ENCODE measurements around the gene FANK1. TPM values are rescaled to one million over a fixed set of nuclear protein-coding genes. Genes with fewer than 3 reads are reported as not detected.

Gene FANK1
- total RNA-seq, 1 donor from 2014 or later, result not detected

DNA sequence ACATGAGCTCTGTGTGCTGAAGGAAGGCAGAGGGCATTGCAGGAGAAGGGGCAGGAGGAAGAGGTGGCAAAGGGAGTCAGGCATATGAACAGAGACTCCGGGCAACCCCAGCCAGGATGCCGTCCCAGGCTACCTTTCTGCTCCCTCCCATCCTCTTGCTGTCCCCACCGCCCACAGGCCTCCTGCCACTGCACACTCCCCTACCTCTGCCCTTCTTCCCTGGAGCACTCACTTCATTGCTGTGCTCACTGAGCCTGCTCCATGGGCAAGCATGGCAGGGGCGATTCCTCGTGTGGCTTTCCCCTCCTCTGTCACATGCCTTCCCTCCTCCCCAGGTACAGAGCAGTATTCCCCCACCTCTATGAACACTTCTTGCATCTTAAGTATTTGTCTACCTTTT, 93.4 kb downstream of the FANK1 start:
- H3K9me3 Mint-ChIP-seq, result no peaks in the 10 kb centered on the region
- no peak for DNase-seq (ENCODE audit: low spot score)
- no peaks in the 10 kb centered on the region for H3K27me3 Mint-ChIP-seq (ENCODE audit: insufficient read depth)
- H3K27ac Mint-ChIP-seq, result no peak overlapping the region
- H3K4me3 Mint-ChIP-seq, result no peak overlapping the region
- no peaks in the 10 kb centered on the region for H3K4me1 Mint-ChIP-seq (ENCODE audit: low read depth)
- H3K36me3 Mint-ChIP-seq (ENCODE audit: low read depth), result no peaks in the 10 kb centered on the region
- intact Hi-C loops (cut with micrococcal nuclease), result loop anchor here (10.0 kb wide), 1 partner anchor 395 kb away; the partner anchor contains the start of gene ADAM12

DNA sequence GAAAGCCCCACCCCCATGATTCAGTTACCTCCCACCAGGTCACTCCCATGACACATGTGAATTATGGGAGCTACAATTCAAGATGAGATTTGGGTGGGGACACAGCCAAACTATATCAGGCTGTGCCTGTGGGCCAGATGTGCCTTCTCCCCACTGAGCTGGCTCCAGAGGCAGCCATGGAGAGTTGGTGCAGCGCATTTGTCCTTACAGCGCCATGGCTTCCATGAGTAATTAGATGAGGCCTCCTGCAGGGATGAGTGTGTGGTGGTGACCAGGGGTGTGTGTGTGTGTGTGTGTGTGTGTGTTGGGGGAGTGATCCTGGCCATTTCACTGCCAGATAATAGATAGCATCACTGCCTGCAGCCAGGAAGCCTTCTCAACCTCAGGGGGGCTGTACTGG, 94.6 kb downstream of the FANK1 start:
- Mint-ChIP-seq H3K9me3 (no peaks in the 10 kb centered on the region), H3K36me3 (ENCODE audit: low read depth) (no peaks in the 10 kb centered on the region), H3K4me1 (ENCODE audit: low read depth) (no peaks in the 10 kb centered on the region), H3K4me3 (no peak overlapping the region), H3K27ac (no peak overlapping the region), H3K27me3 (ENCODE audit: insufficient read depth) (no peaks in the 10 kb centered on the region)
- intact Hi-C loops (cut with micrococcal nuclease), result no loop called here
- no peak for DNase-seq (ENCODE audit: low spot score)

DNA sequence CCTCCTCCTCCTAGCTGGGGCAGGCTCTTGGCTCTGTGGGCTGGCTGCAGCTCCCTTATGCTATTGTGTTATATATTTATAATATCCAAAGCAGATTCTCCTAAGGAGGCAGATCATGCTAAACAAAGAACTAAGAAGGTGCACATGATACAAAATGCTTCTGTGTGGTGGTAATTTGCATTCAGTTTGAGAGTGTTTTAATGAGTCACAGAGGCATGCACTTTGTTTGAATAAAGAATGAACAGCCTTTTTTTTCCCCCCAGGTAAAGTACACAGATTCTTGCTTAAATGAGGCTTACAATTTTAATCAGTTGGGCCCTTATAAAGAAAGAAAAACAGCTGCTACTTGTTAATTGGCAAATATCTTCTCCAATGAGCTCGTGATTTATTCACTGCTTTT, 95.0 kb downstream of the FANK1 start:
- H3K4me1 Mint-ChIP-seq (ENCODE audit: low read depth), result no peaks in the 10 kb centered on the region
- H3K27me3 Mint-ChIP-seq (ENCODE audit: insufficient read depth), result no peaks in the 10 kb centered on the region
- intact Hi-C loops (cut with micrococcal nuclease), result no loop called here
- H3K27ac Mint-ChIP-seq, result no peak overlapping the region
- no peaks in the 10 kb centered on the region for H3K36me3 Mint-ChIP-seq (ENCODE audit: low read depth)
- no peaks in the 10 kb centered on the region for H3K9me3 Mint-ChIP-seq
- no peak for DNase-seq (ENCODE audit: low spot score)
- H3K4me3 Mint-ChIP-seq, result no peak overlapping the region

DNA sequence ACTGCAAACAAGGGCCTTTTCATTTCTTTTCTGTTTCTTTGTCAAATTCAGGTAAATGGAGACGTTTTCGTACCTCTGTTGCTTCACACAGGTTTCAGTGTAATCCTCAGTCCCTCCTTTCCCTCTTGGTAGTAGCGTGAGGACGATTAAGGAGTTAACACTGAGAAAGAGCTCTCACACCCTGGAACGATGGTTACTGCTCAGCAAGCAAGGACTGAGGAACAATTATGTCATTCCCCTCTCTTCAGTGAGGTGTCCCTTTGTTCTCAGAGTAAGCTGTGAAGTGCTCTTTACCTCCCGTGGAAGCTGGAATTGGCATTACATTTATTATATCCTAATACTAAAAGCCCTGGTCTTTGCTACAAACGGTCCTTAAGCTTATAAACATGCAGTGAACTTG, 95.9 kb downstream of the FANK1 start:
- no peaks in the 10 kb centered on the region for H3K4me1 Mint-ChIP-seq (ENCODE audit: low read depth)
- DNase-seq (ENCODE audit: low spot score), result no peak
- intact Hi-C loops (cut with micrococcal nuclease), result no loop called here

DNA sequence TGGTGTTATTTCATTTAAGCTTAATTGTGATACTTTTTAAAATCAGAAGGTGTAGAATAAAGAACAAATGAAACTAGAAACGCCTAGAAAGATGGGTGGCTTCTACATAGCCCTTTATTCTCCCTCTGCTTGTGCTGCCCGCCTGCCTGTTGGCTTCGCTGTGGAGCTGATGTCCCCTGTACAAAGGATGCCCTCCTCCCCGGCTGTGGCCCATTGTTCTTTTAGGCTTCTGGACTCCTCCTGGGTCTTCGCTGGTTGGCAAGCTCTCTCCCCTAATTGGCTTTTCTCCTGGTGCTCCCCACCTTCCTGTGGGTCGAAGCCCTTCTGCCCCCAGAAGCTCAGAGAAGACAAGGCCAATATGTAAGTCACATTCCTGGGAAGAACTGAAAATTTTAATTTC, 98.2 kb downstream of the FANK1 start:
- DNase-seq (ENCODE audit: low spot score), result no peak
- Mint-ChIP-seq H3K27ac (no peak overlapping the region), H3K4me3 (no peak overlapping the region), H3K9me3 (no peaks in the 10 kb centered on the region), H3K4me1 (ENCODE audit: low read depth) (no peaks in the 10 kb centered on the region), H3K27me3 (ENCODE audit: insufficient read depth) (no peaks in the 10 kb centered on the region), H3K36me3 (ENCODE audit: low read depth) (no peaks in the 10 kb centered on the region)
- intact Hi-C loops (cut with micrococcal nuclease), result no loop called here

More for the DNA sequence above, 95.9 kb downstream of the FANK1 start:
- H3K36me3 Mint-ChIP-seq (ENCODE audit: low read depth), result no peaks in the 10 kb centered on the region
- no peak overlapping the region for H3K4me3 Mint-ChIP-seq
- H3K27me3 Mint-ChIP-seq (ENCODE audit: insufficient read depth), result no peaks in the 10 kb centered on the region
- H3K27ac Mint-ChIP-seq, result no peak overlapping the region
- no peaks in the 10 kb centered on the region for H3K9me3 Mint-ChIP-seq

DNA sequence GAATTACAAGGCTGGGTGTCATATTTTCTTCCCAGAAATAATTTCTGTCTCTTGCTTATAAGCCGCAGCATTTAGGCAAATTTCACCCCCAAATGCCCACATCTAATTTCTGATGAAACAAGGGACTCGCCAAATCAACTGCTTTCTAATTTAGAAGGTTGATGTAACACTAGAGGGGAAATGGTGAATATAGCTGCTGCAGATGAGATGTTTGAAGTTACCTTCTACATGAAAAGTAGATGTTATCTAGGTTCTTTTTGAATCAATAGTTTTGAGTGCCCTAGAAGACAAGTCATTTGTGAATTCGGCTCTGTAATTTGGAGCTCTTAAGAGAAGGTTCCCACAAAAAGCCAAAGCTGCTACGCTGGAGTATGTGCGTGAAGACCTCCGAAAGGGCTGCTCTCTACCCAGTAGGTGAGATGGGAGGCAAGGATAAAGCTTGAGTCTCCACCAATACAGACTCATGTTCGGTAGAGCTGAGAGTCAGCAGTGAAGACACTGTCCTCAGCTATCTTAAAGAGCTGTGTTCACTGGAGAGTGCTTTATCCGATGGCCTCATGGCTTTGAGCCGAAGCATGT, 99.5 kb downstream of the FANK1 start:
- H3K4me3 Mint-ChIP-seq, result no peak overlapping the region
- intact Hi-C loops (cut with micrococcal nuclease), result no loop called here
- no peak overlapping the region for H3K27ac Mint-ChIP-seq
- no peaks in the 10 kb centered on the region for H3K9me3 Mint-ChIP-seq
- no peaks in the 10 kb centered on the region for H3K4me1 Mint-ChIP-seq (ENCODE audit: low read depth)
- DNase-seq (ENCODE audit: low spot score), result no peak
- no peaks in the 10 kb centered on the region for H3K36me3 Mint-ChIP-seq (ENCODE audit: low read depth)
- H3K27me3 Mint-ChIP-seq (ENCODE audit: insufficient read depth), result no peaks in the 10 kb centered on the region

DNA sequence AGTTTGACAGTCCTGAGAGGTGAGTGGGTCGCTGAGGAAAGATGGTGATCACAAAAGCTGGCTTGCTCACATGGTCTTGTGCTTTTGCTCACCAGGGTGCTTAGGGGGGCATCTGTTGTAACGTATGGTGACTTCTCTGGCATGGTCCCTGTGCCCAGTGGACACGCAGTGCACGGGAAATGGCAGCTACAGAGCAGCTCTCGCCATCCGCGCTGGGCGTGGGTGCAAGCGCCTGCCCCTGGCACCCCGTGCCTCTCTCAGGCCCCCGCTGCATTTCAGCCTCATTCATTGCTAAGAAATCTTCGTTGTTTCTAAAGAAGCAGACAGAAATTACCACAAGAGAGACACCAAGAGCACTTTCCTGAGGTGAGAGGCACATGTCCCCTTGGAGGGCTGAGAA, 101.2 kb downstream of the FANK1 start:
- Mint-ChIP-seq H3K4me1 (ENCODE audit: low read depth) (no peaks in the 10 kb centered on the region), H3K9me3 (no peaks in the 10 kb centered on the region), H3K4me3 (no peak overlapping the region), H3K27me3 (ENCODE audit: insufficient read depth) (no peaks in the 10 kb centered on the region), H3K36me3 (ENCODE audit: low read depth) (no peaks in the 10 kb centered on the region), H3K27ac (no peak overlapping the region)
- DNase-seq (ENCODE audit: low spot score), result no peak
- intact Hi-C loops (cut with micrococcal nuclease), result no loop called here

DNA sequence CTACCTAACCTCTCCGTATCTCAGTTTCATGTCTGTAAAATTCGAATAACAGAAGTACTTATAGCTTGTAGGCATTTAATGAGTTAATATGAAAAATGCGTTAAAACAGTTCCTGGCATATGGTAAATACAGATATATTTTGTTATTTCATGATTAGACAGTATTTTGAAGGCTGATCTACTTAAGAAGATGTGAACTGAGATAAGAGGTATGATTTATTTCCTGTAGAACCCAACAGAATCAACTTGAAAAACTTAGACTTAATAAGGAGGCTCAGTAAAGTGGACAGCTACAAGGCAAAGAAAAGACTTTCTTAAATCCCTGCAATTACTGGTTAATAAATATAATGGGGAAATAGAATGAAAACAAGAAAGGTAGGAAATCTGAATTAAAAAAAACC, 103.3 kb downstream of the FANK1 start:
- no peaks in the 10 kb centered on the region for H3K4me1 Mint-ChIP-seq (ENCODE audit: low read depth)
- H3K9me3 Mint-ChIP-seq, result no peaks in the 10 kb centered on the region
- H3K4me3 Mint-ChIP-seq, result no peak overlapping the region
- no peaks in the 10 kb centered on the region for H3K36me3 Mint-ChIP-seq (ENCODE audit: low read depth)
- DNase-seq (ENCODE audit: low spot score), result no peak
- peaks cover 5% of the 10 kb centered on the region for H3K27me3 Mint-ChIP-seq (ENCODE audit: insufficient read depth)
- intact Hi-C loops (cut with micrococcal nuclease), result no loop called here
- no peak overlapping the region for H3K27ac Mint-ChIP-seq

DNA sequence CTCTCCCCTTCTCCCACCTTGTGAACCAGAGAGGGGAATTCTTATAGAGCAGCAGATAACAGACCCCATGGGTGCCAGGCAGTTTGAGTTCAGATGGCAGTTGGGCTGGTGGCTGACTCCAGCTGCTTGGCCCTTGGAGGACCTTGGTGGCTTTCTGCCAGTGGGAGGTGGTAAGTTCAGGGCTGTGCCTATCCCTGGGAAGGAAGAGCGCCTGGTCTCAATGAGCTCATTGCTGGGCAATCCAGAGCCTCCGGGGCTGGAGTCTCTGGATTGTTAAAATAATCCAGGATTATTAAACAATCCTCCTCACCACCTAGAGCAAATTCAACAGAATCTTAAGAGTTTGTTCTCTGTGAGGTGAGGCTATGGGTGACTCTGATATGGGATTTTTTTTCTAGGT, 105.2 kb downstream of the FANK1 start:
- Mint-ChIP-seq H3K27ac (no peak overlapping the region), H3K4me1 (ENCODE audit: low read depth) (no peaks in the 10 kb centered on the region), H3K36me3 (ENCODE audit: low read depth) (no peaks in the 10 kb centered on the region), H3K27me3 (ENCODE audit: insufficient read depth) (peaks cover 5% of the 10 kb centered on the region), H3K4me3 (no peak overlapping the region), H3K9me3 (no peaks in the 10 kb centered on the region)
- intact Hi-C loops (cut with micrococcal nuclease), result no loop called here
- no peak for DNase-seq (ENCODE audit: low spot score)

DNA sequence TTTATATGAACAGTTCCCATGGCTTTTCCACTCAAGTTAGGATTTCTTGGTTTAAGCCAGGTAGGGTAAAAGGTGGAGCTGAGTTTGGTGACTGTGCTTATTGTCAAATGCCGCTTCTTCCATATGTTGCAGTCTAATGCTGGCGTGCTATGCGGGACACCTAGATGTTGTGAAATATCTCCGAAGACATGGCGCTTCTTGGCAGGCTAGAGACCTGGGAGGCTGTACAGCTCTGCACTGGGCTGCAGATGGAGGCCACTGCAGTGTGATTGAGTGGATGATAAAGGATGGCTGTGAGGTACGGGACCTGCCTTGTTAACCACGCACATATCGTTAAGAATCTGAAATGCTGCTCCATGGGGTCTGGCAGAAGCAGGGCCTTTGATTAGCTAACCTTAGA, 108.4 kb downstream of the FANK1 start:
- Mint-ChIP-seq H3K36me3 (ENCODE audit: low read depth) (no peaks in the 10 kb centered on the region), H3K4me3 (no peak overlapping the region), H3K4me1 (ENCODE audit: low read depth) (no peaks in the 10 kb centered on the region), H3K27ac (no peak overlapping the region), H3K27me3 (ENCODE audit: insufficient read depth) (peaks cover 5% of the 10 kb centered on the region), H3K9me3 (no peaks in the 10 kb centered on the region)
- intact Hi-C loops (cut with micrococcal nuclease), result no loop called here
- DNase-seq (ENCODE audit: low spot score), result no peak

DNA sequence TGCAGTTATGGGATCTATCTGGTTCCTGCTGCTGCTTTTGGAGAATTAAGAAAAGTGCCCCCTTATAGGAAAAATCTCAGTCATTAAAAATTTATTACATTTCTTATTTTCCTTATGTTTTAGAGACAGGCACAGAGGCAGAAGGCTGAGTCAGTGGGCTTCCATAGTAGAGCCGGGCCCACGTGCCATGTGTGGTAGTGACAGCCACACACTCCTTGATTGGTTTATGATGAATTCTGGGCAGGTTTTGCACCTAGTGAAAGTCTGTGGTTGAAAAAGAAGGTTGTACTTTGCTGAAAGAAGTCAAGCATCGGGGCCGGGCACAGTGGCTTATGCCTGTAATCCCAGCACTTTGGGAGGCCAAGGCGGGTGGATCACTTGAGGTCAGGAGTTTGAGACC, 109.9 kb downstream of the FANK1 start:
- intact Hi-C loops (cut with micrococcal nuclease), result no loop called here
- Mint-ChIP-seq H3K27ac (no peak overlapping the region), H3K27me3 (ENCODE audit: insufficient read depth) (peaks cover 5% of the 10 kb centered on the region)

DNA sequence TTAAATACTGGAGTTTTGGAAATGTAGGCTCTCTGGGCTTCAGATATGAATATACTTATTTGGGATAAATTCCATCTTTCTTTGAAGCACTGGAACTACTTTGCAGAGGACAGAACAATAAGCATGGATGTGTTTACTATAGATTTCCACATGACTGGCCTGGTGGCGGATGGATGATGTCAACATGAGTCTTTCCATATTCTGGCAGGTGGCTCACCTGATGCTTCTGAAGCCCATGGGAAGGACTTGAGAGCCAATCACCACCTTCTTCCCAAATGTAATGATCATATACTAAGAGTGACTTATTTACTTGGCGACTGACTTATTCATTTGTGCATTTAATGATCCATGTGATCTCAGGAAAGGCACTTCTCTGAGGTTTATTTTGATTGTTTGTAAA, 110.5 kb downstream of the FANK1 start:
- H3K36me3 Mint-ChIP-seq (ENCODE audit: low read depth), result no peaks in the 10 kb centered on the region
- no peak overlapping the region for H3K27ac Mint-ChIP-seq
- peaks cover 5% of the 10 kb centered on the region for H3K27me3 Mint-ChIP-seq (ENCODE audit: insufficient read depth)
- H3K4me3 Mint-ChIP-seq, result no peak overlapping the region
- H3K9me3 Mint-ChIP-seq, result no peaks in the 10 kb centered on the region
- no peaks in the 10 kb centered on the region for H3K4me1 Mint-ChIP-seq (ENCODE audit: low read depth)
- intact Hi-C loops (cut with micrococcal nuclease), result no loop called here
- DNase-seq (ENCODE audit: low spot score), result no peak

More for the DNA sequence above, 109.9 kb downstream of the FANK1 start:
- no peak for DNase-seq (ENCODE audit: low spot score)
- Mint-ChIP-seq H3K9me3 (no peaks in the 10 kb centered on the region), H3K4me3 (no peak overlapping the region), H3K4me1 (ENCODE audit: low read depth) (no peaks in the 10 kb centered on the region), H3K36me3 (ENCODE audit: low read depth) (no peaks in the 10 kb centered on the region)

DNA sequence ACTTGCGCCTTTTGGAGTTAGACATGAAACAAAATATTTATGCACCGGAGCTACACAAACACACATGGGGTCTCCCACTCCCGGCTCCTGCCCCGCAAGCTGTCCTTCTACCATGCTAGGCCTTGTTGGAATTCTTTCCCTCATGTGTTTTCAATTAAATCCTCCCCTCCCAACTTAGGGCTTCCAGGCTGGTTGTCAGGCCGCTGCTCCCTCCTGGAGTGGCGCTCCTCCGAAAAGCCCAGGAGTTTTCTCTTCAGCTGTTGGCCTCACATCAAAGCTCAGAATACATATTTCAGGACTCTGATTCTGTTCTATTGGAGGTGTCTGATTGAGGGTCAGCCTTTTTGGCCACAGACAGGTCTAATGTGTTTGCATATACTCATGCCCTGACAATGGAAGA, 113.3 kb downstream of the FANK1 start:
- DNase-seq (ENCODE audit: low spot score), result no peak
- Mint-ChIP-seq H3K36me3 (ENCODE audit: low read depth) (no peaks in the 10 kb centered on the region), H3K4me3 (no peak overlapping the region), H3K4me1 (ENCODE audit: low read depth) (no peaks in the 10 kb centered on the region), H3K27me3 (ENCODE audit: insufficient read depth) (peaks cover 3% of the 10 kb centered on the region), H3K27ac (no peak overlapping the region), H3K9me3 (no peaks in the 10 kb centered on the region)
- intact Hi-C loops (cut with micrococcal nuclease), result no loop called here

DNA sequence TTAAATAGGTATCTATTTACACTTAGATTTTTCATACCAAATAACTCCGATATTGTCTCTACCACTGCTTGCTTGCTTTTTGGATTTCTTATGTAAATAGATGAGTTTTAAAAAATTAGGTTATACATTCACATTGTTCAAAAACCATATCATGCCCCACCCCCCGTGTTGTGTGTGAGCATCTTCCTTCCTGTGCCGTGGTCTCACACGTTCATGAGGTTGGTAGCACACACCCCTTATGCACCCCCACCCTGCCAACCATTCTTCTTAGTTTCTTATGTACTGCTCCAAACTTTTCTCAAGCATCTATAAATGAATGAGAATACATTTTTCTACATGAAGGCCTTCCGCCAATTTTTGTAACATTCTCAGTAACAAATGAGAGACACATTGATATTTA, 115.6 kb downstream of the FANK1 start:
- no peak for DNase-seq (ENCODE audit: low spot score)
- Mint-ChIP-seq H3K4me1 (ENCODE audit: low read depth) (no peaks in the 10 kb centered on the region), H3K27ac (no peak overlapping the region), H3K27me3 (ENCODE audit: insufficient read depth) (peaks cover 3% of the 10 kb centered on the region), H3K4me3 (no peak overlapping the region), H3K36me3 (ENCODE audit: low read depth) (no peaks in the 10 kb centered on the region), H3K9me3 (no peaks in the 10 kb centered on the region)
- intact Hi-C loops (cut with micrococcal nuclease), result no loop called here
